Neural progenitor cell (in vitro differentiated cells): ENCODE measurements around the gene ZNF577. TPM values are rescaled to one million over a fixed set of nuclear protein-coding genes. Genes with fewer than 3 reads are reported as not detected.
A peak's percentile ranks its signal among the peaks of the same experiment; 100 is the strongest.

ENCODE experiments used
- DNase-seq: peaks from one replicate; pipeline ENCODE4 v3.0.0-alpha.2; 2016; ENCODE audit warnings: low spot score
- H2AFZ ChIP-seq: fragments of 200-600 bp; sonication (generic); replicated peaks from 2 replicates; pipeline ENCODE4 v1.6.1; 2016; ENCODE audit warnings: antibody characterized with exemption
- H3F3A ChIP-seq: fragments of 200-600 bp; sonication (generic); 2 replicates; pipeline ENCODE4 v1.6.1; 2016; ENCODE audit warnings: antibody characterized with exemption, low read depth
- H3K27ac ChIP-seq: fragments of 200-600 bp; sonication (generic); 2 replicates; pipeline ENCODE4 v1.5.1; 2016; ENCODE audit warnings: mild to moderate bottlenecking
- H3K27me3 ChIP-seq: fragments of 200-600 bp; sonication (generic); 2 replicates; pipeline ENCODE4 v1.6.1; 2016; ENCODE audit warnings: mild to moderate bottlenecking, moderate library complexity
- H3K36me3 ChIP-seq: fragments of 200-600 bp; sonication (generic); 2 replicates; pipeline ENCODE4 v1.5.1; 2016
- H3K4me1 ChIP-seq: fragments of 200-600 bp; sonication (generic); 2 replicates; pipeline ENCODE4 v1.6.1; 2016; ENCODE audit warnings: mixed run types
- H3K4me2 ChIP-seq: fragments of 200-600 bp; sonication (generic); 2 replicates; pipeline ENCODE4 v1.6.1; 2016
- H3K4me3 ChIP-seq: fragments of 200-600 bp; sonication (generic); 2 replicates; pipeline ENCODE4 v1.5.1; 2016
- H3K79me2 ChIP-seq: fragments of 200-600 bp; sonication (generic); 2 replicates; pipeline ENCODE4 v1.6.1; 2016; ENCODE audit warnings: low read depth
- H3K9ac ChIP-seq: fragments of 200-600 bp; sonication (generic); 2 replicates; pipeline ENCODE4 v1.6.1; 2016
- H3K9me3 ChIP-seq: fragments of 200-600 bp; sonication (generic); 2 replicates; pipeline ENCODE4 v1.5.1; 2016; ENCODE audit warnings: low read depth
- H4K20me1 ChIP-seq: fragments of 200-600 bp; sonication (generic); 2 replicates; pipeline ENCODE4 v1.6.1; 2016; ENCODE audit warnings: low read depth
- H3K27ac Mint-ChIP-seq: 3 replicates; pipeline ENCODE4 v1.8.0; 2021; ENCODE audit warnings: mixed read lengths
- H3K27me3 Mint-ChIP-seq: 2 replicates; pipeline ENCODE4 v1.8.0; 2022; ENCODE audit warnings: low read depth, mild to moderate bottlenecking, inconsistent platforms, moderate library complexity, mixed read lengths; ENCODE audit not compliant: insufficient read depth
- H3K36me3 Mint-ChIP-seq: 3 replicates; pipeline ENCODE4 v1.8.0; 2021; ENCODE audit warnings: mixed read lengths
- H3K4me1 Mint-ChIP-seq: 3 replicates; pipeline ENCODE4 v1.8.0; 2021; ENCODE audit warnings: mixed read lengths
- H3K4me3 Mint-ChIP-seq: 3 replicates; pipeline ENCODE4 v1.8.0; 2021; ENCODE audit warnings: mild to moderate bottlenecking, moderate library complexity, mixed read lengths
- H3K9me3 Mint-ChIP-seq: 3 replicates; pipeline ENCODE4 v1.8.0; 2020; ENCODE audit warnings: mixed read lengths
- CTCF ChIP-seq: fragments of 200-600 bp; sonication (generic); IDR thresholded peaks from 2 replicates; pipeline ENCODE4 v1.5.1; 2017; ENCODE audit warnings: antibody characterized with exemption, mild to moderate bottlenecking
- EZH2 ChIP-seq: fragments of 200-600 bp; sonication (generic); IDR thresholded peaks from 2 replicates; pipeline ENCODE4 v1.6.1; 2017; ENCODE audit warnings: antibody characterized with exemption, mild to moderate bottlenecking, moderate library complexity
- EZH2phosphoT487 ChIP-seq: fragments of 200-600 bp; sonication (generic); IDR thresholded peaks from 2 replicates; pipeline ENCODE4 v1.6.1; 2017; ENCODE audit warnings: antibody characterized with exemption
- total RNA-seq: library from RNA; depleted of rRNA; stranded (reverse); fragments of >200 nt; gene quantifications from 2 replicates; pipeline ENCODE4 v1.2.3, GENCODE V29; 2015; ENCODE audit warnings: low replicate concordance

Gene ZNF577
- total RNA-seq, 1 donor from 2014 or later = 47.7 TPM

GRCh38 chr19:51905206-51905605 lies 17.5 kb upstream of the ZNF577 start:
- Mint-ChIP-seq H3K27me3 (peaks cover 7% of the 10 kb centered on the region), H3K4me1 (peaks cover 5% of the 10 kb centered on the region), H3K4me3 (peak overlapping the region; percentile 100), H3K27ac (peak overlapping the region; percentile 99), H3K36me3 (peaks cover 41% of the 10 kb centered on the region), H3K9me3 (peaks cover 79% of the 10 kb centered on the region)
- Histone ChIP-seq H3F3A (no peaks in the 10 kb centered on the region), H3K27me3 (peaks cover 11% of the 10 kb centered on the region), H3K4me2 (no peak overlapping the region), H3K9ac (no peak overlapping the region), H3K27ac (no peak overlapping the region), H3K4me3 (no peak overlapping the region), H3K79me2 (peaks cover 47% of the 10 kb centered on the region), H2AFZ (peak overlapping the region; percentile 63), H3K4me1 (peaks cover 7% of the 10 kb centered on the region), H4K20me1 (no peaks in the 10 kb centered on the region), H3K36me3 (peaks cover 20% of the 10 kb centered on the region), H3K9me3 (peaks cover 20% of the 10 kb centered on the region)
- TF ChIP-seq EZH2 = no peak
- no peak for TF ChIP-seq CTCF
- no peak for TF ChIP-seq EZH2phosphoT487
- DNase-seq = no peak

DNA sequence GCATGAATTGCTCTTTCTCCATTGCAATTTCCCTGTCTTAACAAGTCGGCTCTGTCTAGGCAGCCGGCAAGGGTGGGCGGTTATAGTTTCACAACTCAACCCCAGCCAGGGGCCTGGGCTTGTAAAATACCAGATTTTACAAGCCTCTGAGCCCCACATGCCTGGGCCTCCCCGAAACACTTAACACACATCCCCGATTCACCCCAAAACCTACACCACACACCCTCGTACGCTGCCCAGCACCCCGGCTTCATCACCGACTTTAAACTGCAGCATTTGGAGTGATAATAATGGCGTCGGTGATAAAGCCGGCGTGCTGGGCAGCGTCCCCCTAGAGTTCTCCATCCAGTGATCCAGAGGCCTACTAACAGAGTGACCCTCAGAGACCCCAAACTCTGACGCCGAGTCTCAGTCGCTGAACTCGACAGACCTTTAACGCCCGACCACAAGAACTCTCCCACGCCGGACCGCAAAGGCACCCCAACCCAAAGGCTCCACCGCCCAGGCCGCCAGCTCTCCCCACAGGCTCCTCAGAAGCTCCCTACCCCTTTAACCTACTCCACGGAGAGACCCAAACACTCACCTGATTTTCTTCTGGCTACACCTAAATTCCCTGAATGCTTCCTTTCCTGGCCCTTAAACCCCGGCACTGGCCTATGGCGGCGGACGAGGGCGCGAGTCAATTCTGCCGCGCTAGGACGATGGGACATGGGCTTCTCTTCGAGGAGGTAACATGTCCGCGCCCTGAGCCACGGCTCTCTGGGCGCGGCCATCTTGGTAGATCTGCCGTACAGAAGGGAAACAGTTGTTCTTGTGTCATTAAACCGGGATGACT lies 16.8 kb upstream of the ZNF577 start, which contains the start of gene ZNF649:
ZNF649 (minus strand) TSS at position 687 of the 835 bp plus-strand sequence. CDS start 4,910 bp downstream, outside the sequence.
- Histone ChIP-seq H4K20me1 (no peaks in the 10 kb centered on the region), H3K4me2 (peak within 1 kb of the TSS; percentile 98), H3K9me3 (peaks cover 25% of the 10 kb centered on the region), H2AFZ (peak within 1 kb of the TSS; percentile 63), H3K4me3 (peak within 1 kb of the TSS; percentile 68), H3F3A (no peaks in the 10 kb centered on the region), H3K27ac (no peak within 1 kb of the TSS), H3K9ac (peak within 1 kb of the TSS; percentile 59), H3K27me3 (peaks cover 11% of the 10 kb centered on the region), H3K79me2 (peaks cover 53% of the 10 kb centered on the region), H3K36me3 (peaks cover 27% of the 10 kb centered on the region), H3K4me1 (peaks cover 7% of the 10 kb centered on the region)
- peaks cover 81% of the 10 kb centered on the region for H3K9me3 Mint-ChIP-seq
- H3K27me3 Mint-ChIP-seq = peaks cover 7% of the 10 kb centered on the region
- peak; percentile 95 for DNase-seq
- peaks cover 5% of the 10 kb centered on the region for H3K4me1 Mint-ChIP-seq
- peak within 1 kb of the TSS; percentile 100 for H3K4me3 Mint-ChIP-seq
- TF ChIP-seq EZH2 (no peak), CTCF (no peak), EZH2phosphoT487 (no peak)
- peak within 1 kb of the TSS; percentile 99 for H3K27ac Mint-ChIP-seq
- H3K36me3 Mint-ChIP-seq = peaks cover 48% of the 10 kb centered on the region

DNA sequence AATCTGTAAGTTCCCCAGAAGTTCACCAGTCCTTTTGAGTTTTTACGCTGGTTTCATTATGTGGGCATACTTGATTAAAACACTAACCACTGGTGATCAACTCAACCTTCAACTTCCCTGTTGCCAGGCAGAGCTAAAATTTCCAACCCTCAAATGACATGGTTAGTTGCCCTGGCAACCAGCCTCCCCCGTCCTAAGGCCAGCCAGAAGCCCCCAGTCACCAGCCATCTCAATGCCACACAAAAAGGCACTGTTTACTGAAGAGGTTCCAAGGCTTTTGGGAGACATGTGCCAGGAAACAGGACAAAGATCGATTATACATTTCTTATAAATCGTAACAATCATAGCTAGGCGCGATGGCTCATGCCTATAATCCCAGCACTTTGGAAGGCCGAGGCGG lies 15.4 kb upstream of the ZNF577 start:
- peaks cover 5% of the 10 kb centered on the region for H3K4me1 Mint-ChIP-seq
- Histone ChIP-seq H3K27ac (no peak overlapping the region), H3K79me2 (peaks cover 67% of the 10 kb centered on the region), H3K4me2 (peak overlapping the region; percentile 98), H3K27me3 (peaks cover 11% of the 10 kb centered on the region), H3K9ac (no peak overlapping the region), H3K9me3 (peaks cover 27% of the 10 kb centered on the region), H4K20me1 (no peaks in the 10 kb centered on the region), H3F3A (no peaks in the 10 kb centered on the region), H2AFZ (no peak overlapping the region), H3K4me1 (peaks cover 7% of the 10 kb centered on the region), H3K4me3 (peak overlapping the region; percentile 68), H3K36me3 (peaks cover 41% of the 10 kb centered on the region)
- no peak for DNase-seq
- peaks cover 7% of the 10 kb centered on the region for H3K27me3 Mint-ChIP-seq
- TF ChIP-seq CTCF (no peak), EZH2 (no peak), EZH2phosphoT487 (no peak)
- peaks cover 83% of the 10 kb centered on the region for H3K9me3 Mint-ChIP-seq
- H3K4me3 Mint-ChIP-seq = peak overlapping the region; percentile 100
- H3K36me3 Mint-ChIP-seq = peaks cover 59% of the 10 kb centered on the region
- no peak overlapping the region for H3K27ac Mint-ChIP-seq
